Activated T-cell treated with anti-CD3 and anti-CD28 coated beads, Interleukin-2, amount 50 U/mL, for 48 hours (primary cell): Measurements from ENCODE around the gene KAT14.
"Not testable (repeated sequence)": the region's sequence is repeated elsewhere in the genome, so short reads cannot be mapped to it uniquely, and the experiment has no call there.

Experiments used
- DNase-seq, 2 experiments: peaks; one replicate each; pipeline ENCODE4 v3.0.0-alpha.2; 2020

KAT14 gene

DNA sequence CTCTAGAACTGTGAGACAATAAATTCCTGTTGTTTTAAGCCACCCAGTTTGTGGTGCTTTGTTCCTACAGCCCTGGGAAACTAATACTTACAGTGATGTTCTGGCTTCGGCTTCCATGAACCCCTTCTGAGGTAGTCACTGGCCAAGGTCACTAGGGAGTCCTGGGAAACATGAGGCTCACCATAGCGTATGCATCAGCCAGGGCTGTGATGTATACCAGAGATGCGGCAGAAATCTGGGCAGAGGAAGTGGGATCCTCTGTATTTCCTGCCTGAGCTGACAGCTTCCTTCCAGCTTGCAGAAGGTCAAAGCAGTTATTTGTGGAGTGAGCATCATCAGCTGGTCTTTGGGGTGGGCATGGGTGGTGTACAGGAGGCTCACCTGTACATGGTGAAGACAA is 27.9 kb downstream of the KAT14 start:
- DNase-seq: no peak

DNA sequence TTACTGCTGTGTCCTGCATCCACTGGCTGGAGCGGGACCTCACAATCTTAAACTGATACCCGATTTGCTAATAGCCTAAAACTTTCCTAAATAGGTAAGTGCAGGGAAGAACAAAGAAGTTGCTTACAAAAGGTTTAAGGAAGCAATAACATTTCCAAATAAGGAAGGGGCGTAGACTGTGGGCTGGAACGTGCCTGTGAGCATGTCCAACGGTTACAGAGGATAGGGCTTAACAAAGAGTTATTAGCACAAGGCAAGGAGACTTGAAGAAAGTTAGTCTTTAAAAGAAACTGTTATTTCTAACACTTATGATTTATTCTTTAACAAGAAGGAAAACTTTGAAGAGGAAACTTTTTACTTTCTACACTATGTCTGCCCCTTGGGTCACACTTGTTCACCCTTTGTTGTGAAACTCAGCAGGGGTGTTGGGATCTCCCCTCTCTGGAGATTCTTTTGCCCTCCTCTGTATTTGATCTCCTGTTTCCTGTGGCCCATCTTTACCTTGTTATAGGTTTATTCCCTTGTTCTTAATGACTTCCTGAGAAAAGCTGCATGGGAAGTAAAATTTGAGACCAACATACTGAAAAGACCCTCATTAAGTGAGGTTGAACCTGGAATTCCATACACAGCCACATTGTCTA is 28.7 kb downstream of the KAT14 start:
- no peak for DNase-seq

DNA sequence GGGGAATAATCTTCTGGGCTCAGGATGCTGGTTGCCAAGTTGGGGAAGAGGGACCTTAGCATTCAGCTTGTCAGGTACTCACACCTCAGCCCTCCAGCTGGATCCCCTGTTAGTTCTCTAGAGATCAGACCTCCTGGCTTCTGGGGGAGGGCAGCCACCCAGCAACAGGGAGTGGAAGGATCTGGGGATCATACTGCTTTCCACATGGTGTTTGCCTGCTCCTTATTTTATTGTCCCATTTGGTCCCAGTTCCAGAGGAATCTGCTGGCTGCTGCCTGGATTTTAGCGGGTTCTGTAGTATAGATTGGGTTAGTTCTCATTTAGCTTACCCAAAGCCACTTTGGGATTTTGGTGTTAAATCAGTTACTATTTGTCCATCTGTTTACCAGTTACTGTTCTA is 29.3 kb downstream of the KAT14 start:
- DNase-seq: no peak

DNA sequence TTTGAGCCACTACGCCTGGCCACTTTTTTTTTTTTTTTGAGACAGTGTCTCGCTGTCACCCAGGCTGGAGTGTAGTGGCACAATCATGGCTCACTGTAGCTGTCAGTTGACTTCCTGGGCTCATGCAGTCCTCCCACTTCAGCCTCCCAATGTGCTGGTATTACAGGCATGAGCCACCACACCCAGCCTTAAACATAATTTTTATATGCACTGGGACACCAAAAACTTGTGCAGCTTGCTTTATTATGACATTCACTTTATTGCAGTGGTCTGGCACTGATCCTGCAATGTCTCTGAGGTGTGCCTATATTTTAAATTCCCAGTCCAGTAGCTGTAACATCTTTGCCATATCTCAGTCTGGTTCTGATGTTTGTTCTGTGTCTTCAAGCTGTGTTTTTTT is 34.7 kb downstream of the KAT14 start:
- no peak for DNase-seq

DNA sequence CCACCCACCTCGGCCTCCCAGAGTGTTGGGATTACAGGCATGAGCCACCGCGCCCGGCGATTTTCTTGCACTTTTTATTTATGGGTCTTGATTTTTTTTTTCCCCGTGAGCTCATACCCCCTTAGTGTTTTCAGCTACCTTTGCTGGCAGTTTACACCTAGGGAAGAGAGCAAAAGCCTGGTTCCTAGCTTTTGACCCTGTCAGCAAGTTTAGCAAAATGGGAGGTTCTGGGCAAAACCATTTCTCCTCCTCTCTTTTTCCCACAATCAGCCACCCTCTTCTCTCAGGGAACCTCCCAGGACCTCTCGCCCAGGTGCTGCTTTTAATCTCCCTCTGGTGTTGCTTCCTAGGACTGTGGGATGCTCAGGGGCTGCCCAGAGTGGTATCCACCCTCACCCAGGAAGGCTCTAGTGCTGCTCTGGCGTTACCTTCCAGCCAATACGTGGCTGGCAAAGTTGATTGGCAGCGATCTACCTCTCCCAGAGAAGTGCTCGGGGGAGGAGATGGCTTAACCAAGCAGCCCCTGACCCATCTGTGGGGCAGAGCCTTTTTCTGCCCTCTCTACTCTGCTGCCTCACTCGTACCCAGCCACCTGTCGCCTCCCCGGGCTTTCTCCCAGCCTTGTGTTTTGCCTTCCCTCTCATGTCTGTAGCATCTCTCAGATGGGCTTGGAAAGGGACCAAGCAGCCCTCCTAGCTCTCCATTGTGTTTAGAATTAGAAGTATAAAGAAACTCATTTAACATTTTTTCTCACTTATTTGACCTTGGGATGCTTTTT is 37.4 kb downstream of the KAT14 start:
- DNase-seq: no peak

DNA sequence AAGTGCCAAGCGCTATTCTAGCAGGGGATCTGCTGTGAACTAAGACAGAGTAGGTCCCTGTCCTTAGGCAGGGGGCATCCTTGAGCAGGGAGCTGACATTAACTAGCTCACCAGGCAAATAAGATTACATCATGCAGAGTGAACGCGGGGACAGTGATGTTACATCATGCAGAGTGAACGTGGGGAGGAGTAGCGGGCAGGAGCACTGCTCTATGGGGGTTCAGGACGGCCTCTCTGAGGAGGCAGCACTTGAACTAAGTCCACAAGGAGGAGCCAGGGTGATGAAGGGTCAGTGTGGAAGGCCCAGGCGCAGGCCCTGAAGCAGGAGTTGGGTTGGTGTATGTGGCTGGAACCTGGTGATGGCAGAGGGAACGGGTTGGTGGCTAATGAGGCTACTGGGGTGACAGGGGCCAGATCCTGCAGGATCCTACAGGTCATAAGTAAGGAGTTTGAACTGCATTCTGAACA is 38.7 kb downstream of the KAT14 start:
- DNase-seq: no peak

GRCh38 chr20:18180366-18180765 is 42.7 kb downstream of the KAT14 start:
- DNase-seq: not testable (repeated sequence)

- no peak for DNase-seq
Measured at GRCh38 chr20:18180815-18181214, 43.2 kb downstream of the KAT14 start.

GRCh38 chr20:18187020-18187419 is 49.4 kb downstream of the KAT14 start:
- DNase-seq: no peak

GRCh38 chr20:18188434-18188833 is 50.8 kb downstream of the KAT14 start:
- DNase-seq: no peak

DNA sequence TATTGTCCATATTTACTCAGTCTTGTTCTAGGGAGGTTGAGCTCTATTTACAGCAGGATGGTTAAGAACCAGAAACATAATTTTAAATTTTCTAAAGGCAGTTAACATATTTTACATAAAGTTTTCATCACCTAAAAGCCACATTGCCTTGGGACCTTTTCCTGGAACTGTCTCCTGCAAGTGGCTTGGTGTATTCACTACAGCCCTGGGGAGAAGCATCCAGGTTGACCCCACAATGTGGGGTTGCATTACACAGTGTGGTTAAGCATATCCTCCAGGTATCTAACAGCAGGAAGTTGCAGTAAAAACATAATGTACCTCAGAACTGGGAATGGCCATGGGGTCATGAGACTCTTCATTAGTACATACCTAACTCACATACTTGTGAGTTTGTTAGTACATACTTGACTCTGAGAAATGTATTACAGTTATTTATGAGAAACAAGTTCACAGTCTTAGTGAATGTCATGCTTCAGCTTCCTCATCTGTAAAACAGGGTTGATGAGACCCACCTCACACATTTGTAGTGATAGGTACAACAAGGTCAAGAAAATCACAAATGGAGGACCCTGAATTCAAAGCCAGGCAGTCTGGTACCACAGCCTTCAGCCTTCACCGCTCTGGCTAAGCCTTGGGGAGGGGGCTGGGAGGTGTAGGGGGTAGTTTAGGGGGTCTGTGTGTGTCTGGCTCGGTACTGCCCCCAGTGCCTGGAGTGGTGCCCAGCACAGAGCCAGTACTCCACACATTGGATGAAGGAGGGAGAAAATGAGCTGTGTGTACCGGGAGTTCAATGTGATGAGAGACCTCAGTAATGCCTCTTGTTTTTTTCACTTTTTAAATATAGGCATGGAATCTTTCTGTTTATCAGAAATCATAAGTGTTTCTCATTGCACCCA is 52.9 kb downstream of the KAT14 start:
- no peak for DNase-seq

DNA sequence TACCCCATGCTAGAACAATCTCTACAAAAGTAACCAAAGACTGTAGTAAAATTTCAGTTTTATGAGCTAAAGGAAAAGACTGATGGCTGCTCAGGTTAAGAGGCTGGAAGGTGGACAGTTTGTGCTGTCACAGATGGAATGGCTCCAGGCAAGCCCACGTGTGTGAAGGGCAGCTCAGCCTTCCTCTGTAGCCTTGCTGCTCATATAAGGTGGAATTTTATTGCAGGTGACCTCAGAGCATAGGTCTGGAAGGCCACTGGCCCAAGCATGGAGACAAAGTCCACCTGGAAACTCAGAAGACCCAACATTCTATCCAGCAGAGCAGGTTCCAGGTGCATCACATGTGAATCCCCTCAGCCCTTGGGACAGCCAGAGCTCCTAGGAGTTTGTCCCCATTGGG is 53.6 kb downstream of the KAT14 start:
- DNase-seq: no peak

DNA sequence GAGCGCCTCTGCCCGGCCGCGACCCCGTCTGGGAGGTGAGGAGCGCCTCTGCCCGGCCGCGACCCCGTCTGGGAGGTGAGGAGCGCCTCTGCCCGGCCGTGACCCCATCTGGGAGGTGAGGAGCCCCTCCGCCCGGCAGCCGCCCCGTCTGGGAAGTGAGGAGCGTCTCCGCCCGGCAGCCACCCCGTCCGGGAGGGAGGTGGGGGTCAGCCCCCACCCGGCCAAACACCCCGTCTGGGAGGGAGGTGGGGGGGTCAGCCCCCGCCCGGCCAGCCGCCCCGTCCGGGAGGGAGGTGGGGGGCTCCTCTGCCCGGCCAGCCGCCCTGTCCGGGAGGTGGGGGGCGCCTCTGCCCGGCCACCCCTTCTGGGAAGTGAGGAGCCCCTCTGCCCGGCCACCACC is 56.8 kb downstream of the KAT14 start:
- DNase-seq: not testable (repeated sequence)

DNA sequence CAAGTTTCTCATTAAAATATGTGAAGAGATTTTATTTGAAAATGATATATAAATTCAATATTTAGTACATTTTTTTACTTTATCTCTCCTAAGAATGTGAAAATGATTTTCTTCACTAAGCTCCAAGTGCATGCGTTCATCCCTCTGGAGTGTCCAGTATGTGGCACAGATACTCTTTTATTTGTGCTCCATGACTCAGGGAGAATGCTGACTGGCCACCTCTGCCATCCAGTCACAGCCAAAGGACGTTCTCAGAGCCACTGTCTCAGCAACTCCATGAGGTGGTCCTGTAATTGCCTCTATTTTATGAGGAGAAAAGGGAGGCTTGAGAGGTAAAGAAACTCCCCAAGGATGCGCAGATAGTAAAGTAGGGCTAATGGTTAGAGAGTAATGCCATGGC is 58.3 kb downstream of the KAT14 start:
- no peak for DNase-seq

GRCh38 chr20:18197382-18198070 is 59.9 kb downstream of the KAT14 start:
- DNase-seq: no peak

DNA sequence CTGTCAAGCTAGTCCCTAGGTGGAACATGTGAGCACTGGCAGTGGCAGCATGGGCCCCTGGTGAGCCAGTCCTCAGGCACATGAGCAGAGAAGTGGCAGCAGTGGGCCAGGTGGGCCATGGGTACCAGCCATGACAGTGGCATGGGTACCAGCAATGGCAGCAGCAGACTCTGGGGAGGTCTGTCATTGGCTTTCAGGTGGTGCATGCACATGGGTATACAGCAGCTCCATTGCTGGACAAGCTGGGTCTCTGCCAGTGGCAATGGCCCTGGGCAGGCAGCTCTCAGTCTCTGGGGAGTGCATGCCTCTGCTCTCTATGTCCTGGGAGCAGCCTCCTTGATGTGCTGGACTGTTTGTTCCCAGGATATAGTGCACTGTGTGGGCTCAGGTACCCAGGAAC is 65.3 kb downstream of the KAT14 start:
- DNase-seq: no peak

- not testable (repeated sequence) for DNase-seq
Measured at GRCh38 chr20:18203700-18204099, 66.0 kb downstream of the KAT14 start.

- no peak for DNase-seq
Measured at GRCh38 chr20:18213002-18213401, 75.3 kb downstream of the KAT14 start.

- no peak for DNase-seq
Measured at GRCh38 chr20:18215566-18215965, 77.9 kb downstream of the KAT14 start.

GRCh38 chr20:18218280-18218679 is 80.6 kb downstream of the KAT14 start:
- no peak for DNase-seq

- no peak for DNase-seq
Measured at GRCh38 chr20:18223409-18223808, 85.7 kb downstream of the KAT14 start.

DNA sequence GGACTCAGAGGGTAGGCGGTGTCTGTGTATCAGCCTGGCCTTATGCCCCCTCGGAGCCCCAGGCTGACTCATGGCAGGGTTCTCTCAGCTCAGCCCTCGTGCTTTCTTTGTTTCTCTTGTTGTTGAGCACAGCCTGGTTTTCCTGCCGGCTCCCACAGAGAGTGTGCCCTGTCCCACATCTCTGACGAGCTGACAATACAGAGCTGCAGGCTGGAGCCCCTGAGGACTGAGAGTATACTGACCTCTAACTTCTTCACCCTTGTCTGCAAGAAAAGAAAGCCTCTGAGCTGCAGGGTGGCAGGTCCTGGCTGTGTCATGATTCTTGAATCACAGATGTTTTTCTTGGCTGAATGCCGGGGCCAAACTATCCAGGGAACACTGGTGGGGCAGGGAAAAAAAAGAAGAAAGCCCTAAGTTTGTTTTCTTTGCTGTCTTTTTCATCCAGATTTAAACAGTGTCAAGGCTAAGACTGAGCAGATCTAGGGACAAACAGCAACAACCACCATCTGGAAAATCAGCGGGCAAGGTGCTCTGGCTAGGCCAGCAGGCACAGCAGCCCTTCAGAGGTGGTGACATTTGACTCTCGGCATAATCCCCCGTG is 87.4 kb downstream of the KAT14 start:
- DNase-seq: no peak

- no peak for DNase-seq
Measured at GRCh38 chr20:18225632-18226031, 88.0 kb downstream of the KAT14 start.
